Activated naive CD8-positive, alpha-beta T cell treated with anti-CD3 and anti-CD28 coated beads, Interleukin-2, amount 50 U/mL, for 24 hours (primary cell): ENCODE measurements around the gene ARMC9.
"Not testable (repeated sequence)": the region's sequence is repeated elsewhere in the genome, so short reads cannot be mapped to it uniquely, and the experiment has no call there.

ENCODE experiments used
- ATAC-seq: fragments of 150-1000 bp; cut with Tn5 transposase; one replicate; pipeline ENCODE4 v1.10.0; 2021
- DNase-seq: peaks from one replicate; pipeline ENCODE4 v3.0.0; 2021
- H3K27ac Mint-ChIP-seq: one replicate; pipeline ENCODE4 v1.8.0; 2021; ENCODE audit warnings: mild to moderate bottlenecking, mixed read lengths
- H3K27me3 Mint-ChIP-seq: one replicate; pipeline ENCODE4 v1.8.0; 2021; ENCODE audit warnings: mixed read lengths
- H3K36me3 Mint-ChIP-seq: one replicate; pipeline ENCODE4 v1.8.0; 2021; ENCODE audit warnings: low read depth, mixed read lengths
- H3K4me1 Mint-ChIP-seq: one replicate; pipeline ENCODE4 v1.8.0; 2021; ENCODE audit warnings: mixed read lengths
- H3K4me3 Mint-ChIP-seq: one replicate; pipeline ENCODE4 v1.8.0; 2021; ENCODE audit warnings: mild to moderate bottlenecking, moderate library complexity, mixed read lengths
- H3K9me3 Mint-ChIP-seq: one replicate; pipeline ENCODE4 v1.8.0; 2021; ENCODE audit warnings: mixed read lengths

ARMC9 gene

GRCh38 chr2:231347638-231348037, 149.2 kb downstream of the ARMC9 start:
- Mint-ChIP-seq H3K27ac (no peak overlapping the region), H3K9me3 (no peaks in the 10 kb centered on the region), H3K4me1 (no peaks in the 10 kb centered on the region), H3K4me3 (no peak overlapping the region), H3K36me3 (no peaks in the 10 kb centered on the region), H3K27me3 (no peaks in the 10 kb centered on the region)
- ATAC-seq (no peak), DNase-seq (no peak)

GRCh38 chr2:231348173-231348572, 149.7 kb downstream of the ARMC9 start:
- ATAC-seq (no peak), DNase-seq (no peak)
- no peak overlapping the region for H3K27ac Mint-ChIP-seq
- H3K4me3 Mint-ChIP-seq: no peak overlapping the region
- H3K36me3 Mint-ChIP-seq: no peaks in the 10 kb centered on the region
- H3K27me3 Mint-ChIP-seq: no peaks in the 10 kb centered on the region
- H3K9me3 Mint-ChIP-seq: no peaks in the 10 kb centered on the region
- H3K4me1 Mint-ChIP-seq: no peaks in the 10 kb centered on the region

- DNase-seq (no peak), ATAC-seq (no peak)
- H3K4me3 Mint-ChIP-seq: no peak overlapping the region
- H3K4me1 Mint-ChIP-seq: no peaks in the 10 kb centered on the region
- no peaks in the 10 kb centered on the region for H3K36me3 Mint-ChIP-seq
- no peaks in the 10 kb centered on the region for H3K9me3 Mint-ChIP-seq
- no peak overlapping the region for H3K27ac Mint-ChIP-seq
- H3K27me3 Mint-ChIP-seq: no peaks in the 10 kb centered on the region
Measured at GRCh38 chr2:231348704-231349373, 150.4 kb downstream of the ARMC9 start.

DNA sequence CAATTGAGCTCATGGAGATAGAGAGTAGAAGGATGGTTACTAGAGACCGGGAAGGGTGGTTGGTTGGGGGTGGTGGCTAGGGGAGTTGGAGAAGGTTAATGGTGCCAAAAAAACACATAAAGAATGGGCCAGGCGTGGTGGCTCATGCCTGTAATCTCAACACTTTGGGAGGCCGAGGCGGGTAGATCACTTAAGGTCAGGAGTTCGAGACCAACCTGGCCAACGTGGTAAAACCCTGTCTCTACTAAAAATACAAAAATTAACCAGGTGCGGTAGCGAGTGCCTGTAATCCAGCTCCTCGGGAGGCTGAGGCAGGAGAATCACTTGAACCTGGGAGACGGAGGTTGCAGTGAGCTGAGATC, 150.9 kb downstream of the ARMC9 start:
- not testable (repeated sequence) for ATAC-seq

DNA sequence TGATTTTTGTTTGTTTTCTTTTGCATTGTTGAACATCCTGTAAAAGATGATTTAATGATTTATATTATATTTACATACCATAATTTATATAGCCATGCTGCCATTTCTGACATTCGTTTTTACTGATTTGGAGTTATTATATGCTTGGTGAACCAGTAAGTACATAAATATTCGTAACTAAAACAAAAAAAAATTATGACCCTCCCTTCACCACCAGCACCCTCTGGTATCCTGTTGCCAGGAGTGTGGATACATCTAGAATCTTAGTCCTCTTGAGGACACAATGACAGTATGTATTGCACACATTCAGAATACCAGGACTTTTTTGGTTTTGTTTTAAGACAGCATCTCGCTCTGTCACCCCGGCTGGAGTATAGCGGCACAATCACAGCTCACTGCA, 153.2 kb downstream of the ARMC9 start:
- H3K27me3 Mint-ChIP-seq: no peaks in the 10 kb centered on the region

More for the DNA sequence above, 150.9 kb downstream of the ARMC9 start:
- DNase-seq, H3K27me3 Mint-ChIP-seq, H3K9me3 Mint-ChIP-seq, H3K36me3 Mint-ChIP-seq, H3K27ac Mint-ChIP-seq, H3K4me3 Mint-ChIP-seq, H3K4me1 Mint-ChIP-seq: not testable (repeated sequence)

DNA sequence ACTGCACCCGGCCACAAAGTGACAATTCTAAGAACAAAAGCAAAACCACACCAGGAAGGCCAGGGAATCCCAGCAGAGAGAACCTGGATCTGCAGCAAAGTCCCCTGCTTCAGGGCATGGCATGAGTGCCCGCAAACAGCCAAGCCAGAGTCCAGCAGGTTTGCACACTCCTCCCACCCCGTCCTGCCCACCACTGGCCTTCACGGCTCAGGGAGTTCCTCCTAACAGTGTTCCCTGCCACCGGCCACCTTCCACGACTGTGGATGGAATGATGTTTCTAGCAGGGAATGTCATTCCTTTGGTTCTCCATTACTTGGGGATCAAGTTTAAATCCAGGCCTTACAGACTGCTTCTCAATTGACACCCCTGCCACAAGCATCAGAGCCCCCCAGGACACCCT, 155.0 kb downstream of the ARMC9 start:
- no peaks in the 10 kb centered on the region for H3K9me3 Mint-ChIP-seq
- H3K4me3 Mint-ChIP-seq: no peak overlapping the region
- H3K27ac Mint-ChIP-seq: no peak overlapping the region
- DNase-seq: no peak
- no peaks in the 10 kb centered on the region for H3K36me3 Mint-ChIP-seq
- no peaks in the 10 kb centered on the region for H3K27me3 Mint-ChIP-seq
- no peaks in the 10 kb centered on the region for H3K4me1 Mint-ChIP-seq
- ATAC-seq: no peak

More for the DNA sequence above, 153.2 kb downstream of the ARMC9 start:
- DNase-seq (no peak), ATAC-seq (no peak)
- Mint-ChIP-seq H3K4me1 (no peaks in the 10 kb centered on the region), H3K36me3 (no peaks in the 10 kb centered on the region), H3K27ac (no peak overlapping the region), H3K9me3 (no peaks in the 10 kb centered on the region), H3K4me3 (no peak overlapping the region)

GRCh38 chr2:231355508-231356465, 157.4 kb downstream of the ARMC9 start:
- no peak for DNase-seq
- no peak for ATAC-seq
- Mint-ChIP-seq H3K36me3 (no peaks in the 10 kb centered on the region), H3K27me3 (no peaks in the 10 kb centered on the region), H3K9me3 (no peaks in the 10 kb centered on the region), H3K4me3 (no peak overlapping the region), H3K4me1 (no peaks in the 10 kb centered on the region), H3K27ac (no peak overlapping the region)

DNA sequence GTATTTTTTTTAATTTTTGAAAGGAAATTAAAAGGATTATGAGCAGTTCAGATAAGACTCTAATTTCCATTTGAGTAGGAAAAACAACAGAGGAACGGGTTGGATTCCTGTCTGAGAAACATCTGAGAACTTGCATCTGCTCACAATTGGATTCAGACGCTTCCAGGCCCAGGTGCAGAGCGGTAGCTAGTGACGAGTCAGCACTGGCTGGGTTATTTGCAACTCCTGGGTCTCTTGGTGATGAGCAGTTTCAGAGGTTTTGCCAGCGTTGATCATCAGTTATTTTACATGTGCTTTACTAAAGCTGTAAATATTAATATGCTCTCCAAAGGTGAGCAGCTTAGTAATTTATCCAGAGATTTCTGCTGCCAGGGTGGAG, 158.0 kb downstream of the ARMC9 start:
- Mint-ChIP-seq H3K4me1 (peaks cover 2% of the 10 kb centered on the region), H3K9me3 (no peaks in the 10 kb centered on the region)

GRCh38 chr2:231357048-231357447, 158.6 kb downstream of the ARMC9 start:
- no peak for ATAC-seq
- Mint-ChIP-seq H3K9me3 (no peaks in the 10 kb centered on the region), H3K27ac (no peak overlapping the region), H3K4me3 (no peak overlapping the region), H3K36me3 (peaks cover 1% of the 10 kb centered on the region), H3K27me3 (no peaks in the 10 kb centered on the region), H3K4me1 (peaks cover 5% of the 10 kb centered on the region)
- DNase-seq: no peak

More for the DNA sequence above, 158.0 kb downstream of the ARMC9 start:
- Mint-ChIP-seq H3K27me3 (no peaks in the 10 kb centered on the region), H3K36me3 (peaks cover 1% of the 10 kb centered on the region), H3K4me3 (no peak overlapping the region), H3K27ac (no peak overlapping the region)
- no peak for ATAC-seq
- DNase-seq: no peak

DNA sequence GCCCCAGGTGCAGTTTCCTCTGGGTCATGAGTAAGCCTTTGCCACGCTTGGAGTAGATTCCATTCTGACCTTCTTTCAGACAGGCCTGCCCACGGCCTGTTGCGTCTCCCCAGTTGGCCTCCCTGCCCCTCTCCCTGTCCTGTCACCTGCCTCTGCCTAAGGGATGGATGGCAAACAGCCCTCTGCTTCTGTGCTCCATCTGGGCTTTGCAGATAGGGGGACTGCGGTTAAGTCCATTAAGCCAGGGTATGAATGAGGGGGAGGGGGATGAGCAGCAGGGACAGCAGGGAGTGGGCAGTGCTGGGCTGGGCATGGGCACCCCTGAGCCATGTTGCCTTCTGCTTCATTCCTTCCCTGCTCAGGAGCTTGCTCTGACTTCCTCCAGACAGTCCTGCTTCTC, 159.5 kb downstream of the ARMC9 start:
- no peak for ATAC-seq
- Mint-ChIP-seq H3K36me3 (peaks cover 1% of the 10 kb centered on the region), H3K4me1 (peaks cover 13% of the 10 kb centered on the region), H3K4me3 (no peak overlapping the region), H3K27me3 (no peaks in the 10 kb centered on the region), H3K9me3 (no peaks in the 10 kb centered on the region), H3K27ac (no peak overlapping the region)
- no peak for DNase-seq

DNA sequence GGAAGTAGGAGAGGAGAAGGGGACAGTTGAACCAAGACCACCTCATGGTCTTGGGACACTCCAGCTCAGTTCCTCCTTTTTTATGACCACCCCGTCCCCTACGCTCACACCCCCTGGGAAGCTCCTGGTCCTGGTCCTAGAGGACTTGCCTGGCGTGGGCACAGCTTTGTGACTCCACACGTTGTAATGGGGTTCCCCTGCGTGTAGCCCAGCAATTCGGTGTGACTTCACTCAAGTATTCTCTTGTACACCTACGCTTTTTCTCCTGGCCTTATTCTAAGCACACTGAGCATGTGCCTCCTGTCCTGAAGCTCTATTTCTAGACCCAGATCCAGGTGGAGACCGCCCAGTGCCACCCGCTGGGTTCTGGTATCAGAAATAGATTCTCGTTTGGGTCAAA, 161.0 kb downstream of the ARMC9 start:
- H3K36me3 Mint-ChIP-seq: peaks cover 1% of the 10 kb centered on the region
- no peak for DNase-seq

GRCh38 chr2:231359948-231360347, 161.5 kb downstream of the ARMC9 start:
- DNase-seq (no peak), ATAC-seq (no peak)
- Mint-ChIP-seq H3K36me3 (peaks cover 1% of the 10 kb centered on the region), H3K27ac (no peak overlapping the region), H3K4me3 (no peak overlapping the region), H3K4me1 (peaks cover 17% of the 10 kb centered on the region), H3K27me3 (no peaks in the 10 kb centered on the region), H3K9me3 (no peaks in the 10 kb centered on the region)

More for the DNA sequence above, 161.0 kb downstream of the ARMC9 start:
- no peak for ATAC-seq
- H3K4me1 Mint-ChIP-seq: peaks cover 17% of the 10 kb centered on the region
- H3K27ac Mint-ChIP-seq: no peak overlapping the region
- no peaks in the 10 kb centered on the region for H3K27me3 Mint-ChIP-seq
- H3K9me3 Mint-ChIP-seq: no peaks in the 10 kb centered on the region
- no peak overlapping the region for H3K4me3 Mint-ChIP-seq

- DNase-seq: no peak
- peaks cover 17% of the 10 kb centered on the region for H3K4me1 Mint-ChIP-seq
- H3K27me3 Mint-ChIP-seq: no peaks in the 10 kb centered on the region
- no peaks in the 10 kb centered on the region for H3K9me3 Mint-ChIP-seq
- H3K4me3 Mint-ChIP-seq: no peak overlapping the region
- peaks cover 1% of the 10 kb centered on the region for H3K36me3 Mint-ChIP-seq
- H3K27ac Mint-ChIP-seq: no peak overlapping the region
- ATAC-seq: no peak
Measured at GRCh38 chr2:231360401-231360800, 162.0 kb downstream of the ARMC9 start.

- no peak for ATAC-seq
- Mint-ChIP-seq H3K27ac (no peak overlapping the region), H3K4me3 (no peak overlapping the region), H3K4me1 (peaks cover 17% of the 10 kb centered on the region), H3K36me3 (peaks cover 1% of the 10 kb centered on the region), H3K9me3 (no peaks in the 10 kb centered on the region), H3K27me3 (no peaks in the 10 kb centered on the region)
- DNase-seq: no peak
Measured at GRCh38 chr2:231360881-231361371, 162.5 kb downstream of the ARMC9 start.
